HepG2 (cell line): ENCODE measurements around the gene GPC6. TPM values are rescaled to one million over a fixed set of nuclear protein-coding genes. Genes with fewer than 3 reads are reported as not detected.

Experiments
- ATAC-seq: fragments of 200-7000 bp; cut with Tn5 transposase; 3 replicates; pipeline ENCODE4 v1.9.1; 2020; ENCODE audit warnings: mild to moderate bottlenecking, moderate library complexity
- BruUV-seq: library from RNA; stranded (reverse); fragments of 400-500 nt; replicated peaks from 2 replicates; lab custom pipeline; 2021; lab: Mats Ljungman, UMichigan
- CTCF ChIA-PET: fragments of 300-600 bp; formaldehyde crosslinking; extraction: SDS; loops from one replicate; lab custom pipeline; 2021; ENCODE audit warnings: low total read pairs, inconsistent platforms, low intra/inter-chr PET ratio; lab: Yijun Ruan, JAX
- POLR2A ChIA-PET: fragments of 350-600 bp; sonication (Branson Sonifier 250); formaldehyde crosslinking; loops from one replicate; lab custom pipeline; 2020; ENCODE audit warnings: antibody characterized with exemption, inconsistent platforms; lab: Yijun Ruan, JAX
- DNase-seq: peaks from one replicate; pipeline ENCODE4 v3.0.0-alpha.2; 2015; ENCODE audit warnings: low spot score
- FAIRE-seq: peaks from 3 replicates; lab custom pipeline; 2011; peaks lifted over from hg19 to GRCh38; lab: Jason Lieb, UNC
- H2AFZ ChIP-seq: one replicate; pipeline ENCODE4 v1.6.1; 2011; ENCODE audit warnings: low read length, inconsistent platforms
- H3K27ac ChIP-seq: fragments of 300-600 bp; 3 replicates; pipeline ENCODE4 v1.8.0; 2011; ENCODE audit warnings: mixed run types, mild to moderate bottlenecking, mixed read lengths, low read length, inconsistent platforms; ENCODE audit not compliant: insufficient read depth; ENCODE audit errors: extremely low read length
- H3K27me3 ChIP-seq, 2 experiments: fragments of 200-600 bp in 1 of 2; 2 replicates in 1 of 2; 3 replicates in 1 of 2; pipeline versions ENCODE4 v1.6.0 to v1.8.0; 2011; ENCODE audit warnings: low read length in 2 of 2, mild to moderate bottlenecking in 2 of 2, moderate library complexity in 2 of 2, inconsistent platforms in 1 of 2; ENCODE audit not compliant: insufficient read depth in 2 of 2, control insufficient read depth in 1 of 2
- H3K36me3 ChIP-seq, 2 experiments: fragments of 200-600 bp in 1 of 2; replicated peaks in 1 of 2; 2 replicates in 1 of 2; 3 replicates in 1 of 2; pipeline versions ENCODE4 v1.5.1 to v1.8.0; 2011; ENCODE audit warnings: low read length in 2 of 2, inconsistent platforms in 1 of 2; ENCODE audit not compliant: insufficient read depth in 2 of 2, control insufficient read depth in 1 of 2
- H3K4me1 ChIP-seq: 2 replicates; pipeline ENCODE4 v1.5.1; 2012; ENCODE audit warnings: low read length, inconsistent platforms; ENCODE audit not compliant: insufficient read depth
- H3K4me2 ChIP-seq: 2 replicates; pipeline ENCODE4 v1.6.0; 2011; ENCODE audit warnings: low read depth, low read length, inconsistent platforms
- H3K4me3 ChIP-seq, 3 experiments: fragments of 200-600 bp in 1 of 3; sonication (generic), shearing (Covaris generic) in 1 of 3; replicated peaks in 1 of 3; 2 replicates each; pipeline ENCODE4 v1.5.1; 2011 to 2016; ENCODE audit warnings: low read length in 3 of 3, inconsistent platforms in 2 of 3, low read depth in 2 of 3, mild to moderate bottlenecking in 2 of 3, control low read depth in 1 of 3, mixed read lengths in 1 of 3; ENCODE audit not compliant: insufficient read depth in 1 of 3
- H3K79me2 ChIP-seq: one replicate; pipeline ENCODE4 v1.6.1; 2011; ENCODE audit warnings: low read length, inconsistent platforms; ENCODE audit not compliant: insufficient read depth
- H3K9ac ChIP-seq: 2 replicates; pipeline ENCODE4 v1.6.0; 2011; ENCODE audit warnings: mild to moderate bottlenecking, low read depth, low read length, inconsistent platforms; ENCODE audit not compliant: insufficient read depth
- H3K9me3 ChIP-seq: 2 replicates; pipeline ENCODE4 v1.5.1; 2012; ENCODE audit warnings: mild to moderate bottlenecking, low read length
- H4K20me1 ChIP-seq: 2 replicates; pipeline ENCODE4 v1.6.0; 2011; ENCODE audit warnings: inconsistent platforms, mild to moderate bottlenecking, low read length, moderate library complexity; ENCODE audit not compliant: insufficient read depth
- AGO2 ChIP-seq: fragments of 200-400 bp; formaldehyde crosslinking; optimal IDR thresholded peaks from 2 replicates; pipeline ENCODE3; 2017; ENCODE audit warnings: mild to moderate bottlenecking, low read depth, low read length, moderate library complexity
- ATF7 ChIP-seq, 2 experiments: fragments of 450-650 bp in 1 of 2; sonication (generic) in 1 of 2; formaldehyde crosslinking in 1 of 2; IDR thresholded peaks; 2 replicates each; pipeline versions ENCODE4 v1.4.0 to v1.6.1; 2016 to 2020; ENCODE audit warnings: antibody characterized with exemption in 1 of 2, mild to moderate bottlenecking in 1 of 2, missing genetic modification reagents in 1 of 2
- REL ChIP-seq: sonication (generic); formaldehyde crosslinking; conservative IDR thresholded peaks from 2 replicates; pipeline ENCODE4 v1.8.0; 2022; ENCODE audit warnings: mild to moderate bottlenecking, missing genetic modification reagents, moderate library complexity
- TAF1 ChIP-seq: sonication (generic); formaldehyde crosslinking; IDR thresholded peaks from 2 replicates; pipeline ENCODE4 v1.4.0; 2020; ENCODE audit warnings: missing genetic modification reagents
- TRIM24 ChIP-seq: sonication (generic); formaldehyde crosslinking; IDR thresholded peaks from 2 replicates; pipeline ENCODE4 v1.8.0; 2022; ENCODE audit warnings: mild to moderate bottlenecking, missing genetic modification reagents
- U2AF2 ChIP-seq: fragments of 200-400 bp; formaldehyde crosslinking; IDR thresholded peaks from 2 replicates; pipeline ENCODE4 v1.6.1; 2017; ENCODE audit warnings: low read depth, mild to moderate bottlenecking, low read length
- ZNF552 ChIP-seq: sonication (generic); formaldehyde crosslinking; IDR thresholded peaks from 2 replicates; pipeline ENCODE4 v1.9.0; 2022; ENCODE audit warnings: missing genetic modification reagents, mild to moderate bottlenecking, borderline replicate concordance
- WGBS: methylation state at CpG from one replicate; pipeline ENCODE4 v1.1.6; 2017; ENCODE audit warnings: low lambda C conversion rate; 5-methylcytosine and 5-hydroxymethylcytosine counted together
- in situ Hi-C: cut with HindIII; loops from 2 replicates; pipeline ENCODE4 v1.10.0; 2017; ENCODE audit warnings: low pct_unique_long_range_greater_than_20kb; ENCODE audit not compliant: extremely low pct_ligation_motif_present
- intact Hi-C: fragments of 100-400 bp; cut with micrococcal nuclease; formaldehyde crosslinking; loops from one replicate; pipeline ENCODE4 v1.10.0; 2022; ENCODE audit not compliant: unreplicated experiment
- polyA plus RNA-seq, 8 experiments: library from polyadenylated mRNA; depleted of rRNA in 3 of 8; stranded (reverse) in 7 of 8; unstranded in 1 of 8; fragments of >200 nt; fragmentation: Illumina TruSeq in 4 of 8; extraction: Trizol in 4 of 8; gene quantifications; 2 replicates each; pipeline versions ENCODE4 v1.2.1 to v1.2.3, GENCODE V29; 2011 to 2016; ENCODE audit warnings: low read depth in 4 of 8, missing spikeins in 1 of 8, mixed read lengths in 1 of 8; ENCODE audit not compliant: insufficient read depth in 1 of 8
- total RNA-seq, 5 experiments: library from RNA; depleted of rRNA; stranded (reverse); fragments of >200 nt; fragmentation: Illumina TruSeq; extraction: Trizol; gene quantifications; 2 replicates each; pipeline ENCODE4 v1.2.3, GENCODE V29; 2016; ENCODE audit warnings: low read depth in 1 of 5
- TF ChIP-seq, protein P1 (sequence below): sonication (generic); formaldehyde crosslinking; IDR thresholded peaks from 2 replicates; pipeline ENCODE4 v1.4.0; 2020; ENCODE audit warnings: low read depth, missing genetic modification reagents
- TF ChIP-seq, protein P2 (sequence below): IDR thresholded peaks from 2 replicates; pipeline ENCODE4 v1.6.1; 2018; ENCODE audit warnings: missing genetic modification reagents, mild to moderate bottlenecking, missing compliant biosample characterization

GPC6 gene
- total and polyA plus RNA-seq, 2 of the 13 experiments (the other 11 are each of a cell fraction or from before 2014, with no cell fraction given): 24.5 to 33.9 TPM

DNA sequence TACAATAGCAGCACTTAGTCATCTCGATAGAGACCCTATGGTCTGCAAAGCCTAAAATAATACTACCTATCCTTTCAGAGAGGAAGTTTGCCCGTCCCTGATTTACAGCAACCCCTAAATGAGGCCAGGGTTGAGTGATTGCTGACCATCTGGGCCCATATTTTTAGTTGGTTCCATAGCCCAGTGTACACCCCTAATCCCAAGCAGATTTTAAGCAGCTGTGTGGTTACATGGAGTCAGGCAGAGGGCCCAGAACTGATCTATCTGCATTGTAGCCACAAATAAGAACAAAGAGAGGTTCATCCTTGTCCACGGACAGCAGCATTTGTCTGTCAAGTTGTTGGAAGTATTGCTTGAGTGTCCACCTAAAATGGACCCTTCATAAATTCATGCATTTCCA is 1104.7 kb downstream of the GPC6 start:
- Histone ChIP-seq H3K9me3 (no peaks in the 10 kb centered on the region), H3K79me2 (no peaks in the 10 kb centered on the region), H3K27me3 (no peaks in the 10 kb centered on the region), H3K36me3 (no peaks in the 10 kb centered on the region), H4K20me1 (no peaks in the 10 kb centered on the region), H3K4me1 (peaks cover 17% of the 10 kb centered on the region), H3K27ac (no peak overlapping the region), H2AFZ (no peak overlapping the region), H3K4me3 (no peak overlapping the region), H3K9ac (no peak overlapping the region), H3K4me2 (no peak overlapping the region)
- ATAC-seq (no peak), DNase-seq (no peak), FAIRE-seq (no peak)
- no TSS peak for BruUV-seq
- ChIA-PET POLR2A (no interaction called here), CTCF (no interaction called here)
- in situ Hi-C loops (loop anchor here (25.0 kb wide), 1 partner anchor 1094 kb away; the partner anchor contains the start of gene GPC6), intact Hi-C loops (no loop called here)
- WGBS: 94% methylated on average over 3 of the region's 3 CpGs
- TF ChIP-seq ATF7 (IDR thresholded peaks at IDR 0.05) (no peak), ATF7 (CRISPR knock-in tag; IDR thresholded peaks at IDR 0.05) (no peak), U2AF2 (no peak), REL (no peak), AGO2 (no peak), TAF1 (CRISPR knock-in tag) (no peak), TRIM24 (CRISPR knock-in tag) (no peak), ZNF552 (CRISPR knock-in tag) (no peak)
- TF ChIP-seq, protein P1, sequence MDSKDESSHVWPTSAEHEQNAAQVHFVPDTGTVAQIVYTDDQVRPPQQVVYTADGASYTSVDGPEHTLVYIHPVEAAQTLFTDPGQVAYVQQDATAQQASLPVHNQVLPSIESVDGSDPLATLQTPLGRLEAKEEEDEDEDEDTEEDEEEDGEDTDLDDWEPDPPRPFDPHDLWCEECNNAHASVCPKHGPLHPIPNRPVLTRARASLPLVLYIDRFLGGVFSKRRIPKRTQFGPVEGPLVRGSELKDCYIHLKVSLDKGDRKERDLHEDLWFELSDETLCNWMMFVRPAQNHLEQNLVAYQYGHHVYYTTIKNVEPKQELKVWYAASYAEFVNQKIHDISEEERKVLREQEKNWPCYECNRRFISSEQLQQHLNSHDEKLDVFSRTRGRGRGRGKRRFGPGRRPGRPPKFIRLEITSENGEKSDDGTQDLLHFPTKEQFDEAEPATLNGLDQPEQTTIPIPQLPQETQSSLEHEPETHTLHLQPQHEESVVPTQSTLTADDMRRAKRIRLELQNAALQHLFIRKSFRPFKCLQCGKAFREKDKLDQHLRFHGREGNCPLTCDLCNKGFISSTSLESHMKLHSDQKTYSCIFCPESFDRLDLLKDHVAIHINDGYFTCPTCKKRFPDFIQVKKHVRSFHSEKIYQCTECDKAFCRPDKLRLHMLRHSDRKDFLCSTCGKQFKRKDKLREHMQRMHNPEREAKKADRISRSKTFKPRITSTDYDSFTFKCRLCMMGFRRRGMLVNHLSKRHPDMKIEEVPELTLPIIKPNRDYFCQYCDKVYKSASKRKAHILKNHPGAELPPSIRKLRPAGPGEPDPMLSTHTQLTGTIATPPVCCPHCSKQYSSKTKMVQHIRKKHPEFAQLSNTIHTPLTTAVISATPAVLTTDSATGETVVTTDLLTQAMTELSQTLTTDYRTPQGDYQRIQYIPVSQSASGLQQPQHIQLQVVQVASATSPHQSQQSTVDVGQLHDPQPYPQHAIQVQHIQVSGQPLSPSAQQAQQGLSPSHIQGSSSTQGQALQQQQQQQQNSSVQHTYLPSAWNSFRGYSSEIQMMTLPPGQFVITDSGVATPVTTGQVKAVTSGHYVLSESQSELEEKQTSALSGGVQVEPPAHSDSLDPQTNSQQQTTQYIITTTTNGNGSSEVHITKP (CRISPR knock-in tag): no peak
- TF ChIP-seq, protein P2, sequence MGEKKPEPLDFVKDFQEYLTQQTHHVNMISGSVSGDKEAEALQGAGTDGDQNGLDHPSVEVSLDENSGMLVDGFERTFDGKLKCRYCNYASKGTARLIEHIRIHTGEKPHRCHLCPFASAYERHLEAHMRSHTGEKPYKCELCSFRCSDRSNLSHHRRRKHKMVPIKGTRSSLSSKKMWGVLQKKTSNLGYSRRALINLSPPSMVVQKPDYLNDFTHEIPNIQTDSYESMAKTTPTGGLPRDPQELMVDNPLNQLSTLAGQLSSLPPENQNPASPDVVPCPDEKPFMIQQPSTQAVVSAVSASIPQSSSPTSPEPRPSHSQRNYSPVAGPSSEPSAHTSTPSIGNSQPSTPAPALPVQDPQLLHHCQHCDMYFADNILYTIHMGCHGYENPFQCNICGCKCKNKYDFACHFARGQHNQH (CRISPR knock-in tag): no peak
